Thyroid gland (tissue), 4 donors: ENCODE results near the gene BARHL1. TPM values are rescaled to one million over a fixed set of nuclear protein-coding genes. Genes with fewer than 3 reads are reported as not detected.

Experiments used
- DNase-seq, 2 donors: peaks; one replicate each; pipeline ENCODE4 v3.0.0-alpha.2; 2019
- H3K27ac ChIP-seq, 3 donors: fragments of 200-600 bp; sonication (generic); 1 replicate in 2 of 3; 2 replicates in 1 of 3; pipeline ENCODE4 v1.5.1; 2016 to 2019; ENCODE audit warnings: mild to moderate bottlenecking in 1 of 3, moderate library complexity in 1 of 3
- H3K27me3 ChIP-seq: fragments of 200-600 bp; sonication (generic); one replicate; pipeline ENCODE4 v1.5.1; 2019
- H3K36me3 ChIP-seq, 2 donors: fragments of 200-600 bp; sonication (generic); one replicate each; pipeline ENCODE4 v1.5.1; 2016 to 2019
- H3K4me1 ChIP-seq, 2 donors: fragments of 200-600 bp; sonication (generic); one replicate each; pipeline ENCODE4 v1.5.1; 2017 to 2019
- H3K4me3 ChIP-seq, 3 donors: fragments of 200-600 bp; sonication (generic); replicated peaks in 1 of 3; 1 replicate in 2 of 3; 2 replicates in 1 of 3; pipeline ENCODE4 v1.5.1; 2016; ENCODE audit warnings: mild to moderate bottlenecking in 1 of 3
- H3K9me3 ChIP-seq: fragments of 200-600 bp; sonication (generic); one replicate; pipeline ENCODE4 v1.5.1; 2017
- POLR2A ChIP-seq, 2 donors: fragments of 450-650 bp; IDR thresholded peaks; one replicate each; pipeline ENCODE4 v1.6.1; 2017; ENCODE audit warnings: antibody characterized with exemption in 2 of 2, mild to moderate bottlenecking in 2 of 2, moderate library complexity in 1 of 2
- WGBS, 2 donors: methylation state at CpG; one replicate each; pipeline ENCODE4 v1.1.5; 2017; 5-methylcytosine and 5-hydroxymethylcytosine counted together
- intact Hi-C: fragments of 100-400 bp; cut with DNase I; formaldehyde crosslinking; loops from one replicate; pipeline ENCODE4 v1.15.1; 2023
- total RNA-seq, 4 donors: library from RNA; depleted of rRNA; stranded (reverse); fragments of >200 nt; gene quantifications; one replicate each; pipeline ENCODE4 v1.2.3, GENCODE V29; 2016
- TF ChIP-seq, protein P1 (sequence below), 6 experiments: fragments of 200-600 bp in 3 of 6; fragments of 450-650 bp in 3 of 6; sonication (generic) in 3 of 6; IDR thresholded peaks; one replicate each; pipeline ENCODE4 v1.5.1; 2016 to 2019; ENCODE audit warnings: antibody characterized with exemption in 6 of 6, mild to moderate bottlenecking in 2 of 6, inconsistent platforms in 1 of 6, moderate library complexity in 1 of 6

BARHL1 gene
- total RNA-seq, 4 donors from 2014 or later = not detected

GRCh38 chr9:132555528-132555927, 26.9 kb upstream of the BARHL1 start:
- peaks cover 0 to under 1% of the 10 kb centered on the region in 2 donors for H3K4me1 ChIP-seq
- no peak overlapping the region for H3K27ac ChIP-seq
- H3K27me3 ChIP-seq = no peaks in the 10 kb centered on the region
- H3K36me3 ChIP-seq = no peaks in the 10 kb centered on the region
- WGBS, 2 donors = 82 to 86% methylated on average over 8 of the region's 8 CpGs
- H3K4me3 ChIP-seq = no peak overlapping the region
- H3K9me3 ChIP-seq = no peaks in the 10 kb centered on the region
- intact Hi-C loops = no loop called here
- DNase-seq = no peak
- TF ChIP-seq, protein P1, sequence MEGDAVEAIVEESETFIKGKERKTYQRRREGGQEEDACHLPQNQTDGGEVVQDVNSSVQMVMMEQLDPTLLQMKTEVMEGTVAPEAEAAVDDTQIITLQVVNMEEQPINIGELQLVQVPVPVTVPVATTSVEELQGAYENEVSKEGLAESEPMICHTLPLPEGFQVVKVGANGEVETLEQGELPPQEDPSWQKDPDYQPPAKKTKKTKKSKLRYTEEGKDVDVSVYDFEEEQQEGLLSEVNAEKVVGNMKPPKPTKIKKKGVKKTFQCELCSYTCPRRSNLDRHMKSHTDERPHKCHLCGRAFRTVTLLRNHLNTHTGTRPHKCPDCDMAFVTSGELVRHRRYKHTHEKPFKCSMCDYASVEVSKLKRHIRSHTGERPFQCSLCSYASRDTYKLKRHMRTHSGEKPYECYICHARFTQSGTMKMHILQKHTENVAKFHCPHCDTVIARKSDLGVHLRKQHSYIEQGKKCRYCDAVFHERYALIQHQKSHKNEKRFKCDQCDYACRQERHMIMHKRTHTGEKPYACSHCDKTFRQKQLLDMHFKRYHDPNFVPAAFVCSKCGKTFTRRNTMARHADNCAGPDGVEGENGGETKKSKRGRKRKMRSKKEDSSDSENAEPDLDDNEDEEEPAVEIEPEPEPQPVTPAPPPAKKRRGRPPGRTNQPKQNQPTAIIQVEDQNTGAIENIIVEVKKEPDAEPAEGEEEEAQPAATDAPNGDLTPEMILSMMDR (IDR thresholded peaks at IDR 0.05) = no peak
- no peak for TF ChIP-seq POLR2A (IDR thresholded peaks at IDR 0.05)

DNA sequence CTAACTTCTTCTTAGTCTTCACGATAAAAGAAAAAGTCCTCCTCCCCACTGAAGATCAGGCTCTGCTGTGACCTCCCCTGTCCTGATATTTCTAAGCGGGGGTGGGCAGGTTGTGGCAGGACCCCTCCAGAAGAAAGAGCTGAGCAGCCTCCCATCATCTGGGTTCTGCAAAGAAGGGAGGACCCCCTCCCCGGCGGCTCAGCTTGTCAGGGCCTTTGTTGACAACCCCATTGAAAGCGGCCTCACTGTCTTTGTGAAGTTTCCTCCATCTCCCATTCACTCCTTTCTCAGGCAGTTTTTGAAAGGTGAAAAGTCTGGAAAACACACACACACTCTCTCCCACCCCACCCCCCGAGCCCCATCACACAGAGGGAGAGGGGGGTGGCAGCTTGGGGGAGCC, 26.2 kb upstream of the BARHL1 start:
- intact Hi-C loops = no loop called here
- peaks cover 0 to 7% of the 10 kb centered on the region in 2 donors for H3K4me1 ChIP-seq
- DNase-seq = no peak
- no peaks in the 10 kb centered on the region for H3K9me3 ChIP-seq
- H3K4me3 ChIP-seq = no peak overlapping the region
- WGBS, 2 donors = 68 to 75% methylated on average over 5 to 6 of the region's 6 CpGs
- no peaks in the 10 kb centered on the region for H3K27me3 ChIP-seq
- TF ChIP-seq POLR2A (IDR thresholded peaks at IDR 0.05) = no peak
- TF ChIP-seq, protein P1 (IDR thresholded peaks at IDR 0.05) = no peak
- no peak overlapping the region for H3K27ac ChIP-seq
- no peaks in the 10 kb centered on the region for H3K36me3 ChIP-seq

DNA sequence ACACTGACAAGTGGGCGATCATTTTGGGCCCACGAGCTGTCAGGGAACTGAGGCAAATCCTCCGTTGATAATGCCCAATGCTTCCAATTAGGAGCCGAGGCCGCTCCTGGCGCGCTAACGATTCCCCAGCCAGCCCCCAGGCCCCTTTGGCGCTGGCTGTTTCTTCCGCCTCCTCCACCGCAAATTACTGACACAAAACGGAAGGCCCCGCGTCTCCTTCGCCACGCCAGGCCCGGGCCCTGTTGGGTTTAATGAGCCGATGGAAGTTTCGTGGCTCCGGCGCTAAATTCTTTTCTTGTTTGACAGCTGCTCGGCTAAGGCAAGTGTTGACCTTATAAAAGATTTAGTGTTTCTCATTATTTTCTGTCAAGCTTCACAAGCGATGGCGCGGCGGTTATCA, 25.7 kb upstream of the BARHL1 start:
- Histone ChIP-seq H3K9me3 (no peaks in the 10 kb centered on the region), H3K4me3 (no peak overlapping the region), H3K27me3 (no peaks in the 10 kb centered on the region), H3K27ac (no peak overlapping the region), H3K36me3 (no peaks in the 10 kb centered on the region), H3K4me1 (peaks cover 0 to 12% of the 10 kb centered on the region in 2 donors)
- WGBS, 2 donors = 67 to 73% methylated on average over 26 of the region's 26 CpGs
- TF ChIP-seq POLR2A (IDR thresholded peaks at IDR 0.05) = no peak
- TF ChIP-seq, protein P1 (IDR thresholded peaks at IDR 0.05) = no peak
- DNase-seq = no peak
- intact Hi-C loops = no loop called here

- intact Hi-C loops = no loop called here
- 89 to 94% methylated on average over 15 of the region's 15 CpGs for WGBS, 2 donors
- TF ChIP-seq, protein P1 (IDR thresholded peaks at IDR 0.05) = no peak
- no peak for TF ChIP-seq POLR2A (IDR thresholded peaks at IDR 0.05)
- no peak overlapping the region for H3K27ac ChIP-seq
- H3K4me3 ChIP-seq = no peak overlapping the region
- peaks cover 0 to 12% of the 10 kb centered on the region in 2 donors for H3K4me1 ChIP-seq
- no peak for DNase-seq
- H3K27me3 ChIP-seq = no peaks in the 10 kb centered on the region
- no peaks in the 10 kb centered on the region for H3K36me3 ChIP-seq
- H3K9me3 ChIP-seq = no peaks in the 10 kb centered on the region
These were observed 25.2 kb upstream of the BARHL1 start for GRCh38 chr9:132557159-132557558.

DNA sequence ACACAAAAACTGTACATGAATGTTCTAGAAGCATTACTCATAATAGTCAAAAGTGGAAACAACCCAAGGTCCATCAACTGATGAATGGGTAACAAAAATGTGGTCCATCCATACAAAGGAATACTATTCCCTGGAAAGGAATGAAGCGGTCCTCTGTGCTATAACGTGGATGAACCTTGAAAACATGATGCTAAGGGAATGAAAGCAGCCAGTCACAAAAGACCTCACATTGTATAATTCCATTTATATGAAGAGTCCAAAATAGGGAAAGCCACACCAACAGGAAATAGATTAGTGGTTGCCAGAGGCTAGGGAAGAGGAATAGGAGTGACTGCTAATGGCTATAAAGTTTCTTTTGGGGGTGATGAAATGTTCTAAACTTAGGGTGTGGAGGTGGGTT, 22.7 kb upstream of the BARHL1 start:
- Histone ChIP-seq H3K4me3 (no peak overlapping the region), H3K27me3 (no peaks in the 10 kb centered on the region), H3K4me1 (peaks cover 0 to 12% of the 10 kb centered on the region in 2 donors), H3K27ac (no peak overlapping the region), H3K9me3 (no peaks in the 10 kb centered on the region), H3K36me3 (no peaks in the 10 kb centered on the region)
- DNase-seq = no peak
- 90% methylated on average over 2 of the region's 2 CpGs for WGBS, 2 donors
- intact Hi-C loops = no loop called here
- TF ChIP-seq POLR2A (IDR thresholded peaks at IDR 0.05) = no peak
- TF ChIP-seq, protein P1 (IDR thresholded peaks at IDR 0.05) = no peak
